Endodermal cell (in vitro differentiated cells): ENCODE results near the gene SMIM45.

Experiments used
- DNase-seq: peaks from one replicate; pipeline ENCODE4 v3.0.0-alpha.2; 2017
- H3K27ac ChIP-seq: 2 replicates; pipeline ENCODE4 v1.5.1; 2013; ENCODE audit warnings: mild to moderate bottlenecking, low read depth, low read length, moderate library complexity
- H3K27me3 ChIP-seq: 2 replicates; pipeline ENCODE4 v1.6.1; 2013; ENCODE audit warnings: mild to moderate bottlenecking, low read length, moderate library complexity; ENCODE audit not compliant: insufficient read depth, control insufficient read depth, poor library complexity, severe bottlenecking
- H3K36me3 ChIP-seq: 2 replicates; pipeline ENCODE4 v1.7.0; 2013; ENCODE audit warnings: mild to moderate bottlenecking, low read length, moderate library complexity; ENCODE audit not compliant: control insufficient read depth, insufficient read depth
- H3K4me1 ChIP-seq: one replicate; pipeline ENCODE4 v1.7.0; 2013; ENCODE audit warnings: low read length; ENCODE audit not compliant: control insufficient read depth, insufficient read depth
- H3K4me3 ChIP-seq: 2 replicates; pipeline ENCODE4 v1.5.1; 2013; ENCODE audit warnings: mild to moderate bottlenecking, low read length, moderate library complexity
- H3K9ac ChIP-seq: 2 replicates; pipeline ENCODE4 v1.6.1; 2013; ENCODE audit warnings: mild to moderate bottlenecking, low read length, moderate library complexity; ENCODE audit not compliant: poor library complexity, severe bottlenecking; ENCODE audit errors: extremely low read depth
- H3K9me3 ChIP-seq: 2 replicates; pipeline ENCODE4 v1.6.1; 2013; ENCODE audit warnings: mild to moderate bottlenecking, low read length, moderate library complexity; ENCODE audit not compliant: control insufficient read depth
- H3K27ac Mint-ChIP-seq: 2 replicates; pipeline ENCODE4 v1.8.0; 2020; ENCODE audit warnings: mixed read lengths
- H3K27me3 Mint-ChIP-seq: 2 replicates; pipeline ENCODE4 v1.8.0; 2021; ENCODE audit warnings: mild to moderate bottlenecking, mixed read lengths; ENCODE audit not compliant: insufficient read depth
- H3K36me3 Mint-ChIP-seq: 2 replicates; pipeline ENCODE4 v1.8.0; 2020; ENCODE audit warnings: low read depth, mixed read lengths
- H3K4me1 Mint-ChIP-seq: 2 replicates; pipeline ENCODE4 v1.8.0; 2020; ENCODE audit warnings: mixed read lengths
- H3K4me3 Mint-ChIP-seq: 2 replicates; pipeline ENCODE4 v1.8.0; 2020; ENCODE audit warnings: mild to moderate bottlenecking, moderate library complexity, mixed read lengths
- H3K9me3 Mint-ChIP-seq: 2 replicates; pipeline ENCODE4 v1.8.0; 2020; ENCODE audit warnings: mild to moderate bottlenecking, mixed read lengths
- CTCF ChIP-seq: fragments of 200-600 bp; sonication (generic); conservative IDR thresholded peaks from 2 replicates; pipeline ENCODE4 v1.5.0; 2021; ENCODE audit warnings: antibody characterized with exemption, mild to moderate bottlenecking
- WGBS, 2 experiments: methylation state at CpG; one replicate each; pipeline versions ENCODE4 v1.1.5 to v1.1.7; 2013; ENCODE audit warnings: missing lambda C conversion rate in 2 of 2, mixed read lengths in 1 of 2; ENCODE audit not compliant: insufficient coverage in 1 of 2, insufficient read length in 1 of 2; 5-methylcytosine and 5-hydroxymethylcytosine counted together

Gene SMIM45

GRCh38 chr22:41927813-41928212 is 24.1 kb upstream of the SMIM45 start:
- H3K4me1 ChIP-seq: no peaks in the 10 kb centered on the region
- no peak for DNase-seq
- no peaks in the 10 kb centered on the region for H3K9me3 Mint-ChIP-seq
- TF ChIP-seq CTCF: no peak
- H3K9ac ChIP-seq: no peak overlapping the region
- H3K27ac ChIP-seq: no peak overlapping the region
- no peaks in the 10 kb centered on the region for H3K36me3 ChIP-seq
- no peaks in the 10 kb centered on the region for H3K36me3 Mint-ChIP-seq
- peaks cover 53% of the 10 kb centered on the region for H3K27me3 Mint-ChIP-seq
- peaks cover 37% of the 10 kb centered on the region for H3K27me3 ChIP-seq
- 83 to 87% methylated on average over 5 to 6 of the region's 6 CpGs for WGBS, 2 experiments
- H3K4me1 Mint-ChIP-seq: no peaks in the 10 kb centered on the region
- H3K27ac Mint-ChIP-seq: no peak overlapping the region
- H3K4me3 Mint-ChIP-seq: no peak overlapping the region
- H3K4me3 ChIP-seq: no peak overlapping the region
- H3K9me3 ChIP-seq: no peaks in the 10 kb centered on the region

GRCh38 chr22:41928593-41929417 is 23.1 kb upstream of the SMIM45 start:
- H3K4me3 ChIP-seq: no peak overlapping the region
- no peaks in the 10 kb centered on the region for H3K4me1 ChIP-seq
- Mint-ChIP-seq H3K27ac (no peak overlapping the region), H3K27me3 (peaks cover 44% of the 10 kb centered on the region), H3K4me3 (no peak overlapping the region), H3K36me3 (no peaks in the 10 kb centered on the region), H3K9me3 (no peaks in the 10 kb centered on the region), H3K4me1 (no peaks in the 10 kb centered on the region)
- no peaks in the 10 kb centered on the region for H3K36me3 ChIP-seq
- peak; percentile 45 for DNase-seq
- no peak overlapping the region for H3K9ac ChIP-seq
- TF ChIP-seq CTCF: no peak
- H3K9me3 ChIP-seq: no peaks in the 10 kb centered on the region
- peaks cover 27% of the 10 kb centered on the region for H3K27me3 ChIP-seq
- WGBS, 2 experiments: 82 to 93% methylated on average over 2 to 14 of the region's 14 CpGs
- no peak overlapping the region for H3K27ac ChIP-seq

GRCh38 chr22:41929418-41929810 is 22.5 kb upstream of the SMIM45 start:
- Histone ChIP-seq H3K36me3 (no peaks in the 10 kb centered on the region), H3K27ac (no peak overlapping the region), H3K9me3 (no peaks in the 10 kb centered on the region), H3K9ac (no peak overlapping the region), H3K4me3 (no peak overlapping the region), H3K4me1 (no peaks in the 10 kb centered on the region), H3K27me3 (peaks cover 26% of the 10 kb centered on the region)
- no peak overlapping the region for H3K4me3 Mint-ChIP-seq
- DNase-seq: peak; percentile 52
- H3K36me3 Mint-ChIP-seq: no peaks in the 10 kb centered on the region
- 74 to 81% methylated on average over 4 to 8 of the region's 8 CpGs for WGBS, 2 experiments
- no peaks in the 10 kb centered on the region for H3K4me1 Mint-ChIP-seq
- peaks cover 37% of the 10 kb centered on the region for H3K27me3 Mint-ChIP-seq
- no peaks in the 10 kb centered on the region for H3K9me3 Mint-ChIP-seq
- no peak overlapping the region for H3K27ac Mint-ChIP-seq
- no peak for TF ChIP-seq CTCF
